Measurements from ENCODE around the gene ZFAND6.

ZFAND6 gene

DNA sequence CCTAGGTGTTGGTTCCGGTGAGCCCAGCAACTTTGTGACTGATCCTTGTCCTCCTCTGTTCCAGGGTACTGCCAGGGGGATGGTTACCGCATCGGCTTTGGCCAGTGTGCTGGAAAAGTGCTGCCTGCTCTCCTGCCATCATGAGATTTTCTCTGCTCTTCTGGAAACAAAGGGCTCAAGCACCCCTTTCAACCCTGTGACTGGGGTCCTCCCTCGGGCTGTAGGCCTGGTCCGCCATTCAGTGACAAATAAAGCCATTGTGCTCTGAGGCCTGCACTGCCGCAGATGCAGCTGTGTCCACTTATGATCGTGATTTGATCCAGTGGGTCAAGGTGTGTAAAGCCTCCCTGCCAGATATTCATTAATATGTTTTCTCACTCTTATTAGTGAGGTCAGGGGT, 126.6 kb downstream of the ZFAND6 start:
- H3K79me2 ChIP-seq (ENCODE audit: insufficient read depth, low read length), result no peaks in the 10 kb centered on the region
- H3K4me1 ChIP-seq (ENCODE audit: insufficient read depth, low read length, severe bottlenecking), result no peaks in the 10 kb centered on the region
- no peaks in the 10 kb centered on the region for H4K20me1 ChIP-seq (ENCODE audit: insufficient read depth, low read length)
- H3K9me2 ChIP-seq (ENCODE audit: low read depth, low read length), result no peaks in the 10 kb centered on the region
- no peaks in the 10 kb centered on the region for H3F3A ChIP-seq (ENCODE audit: insufficient read depth, low read length)
- TF ChIP-seq, protein P1, sequence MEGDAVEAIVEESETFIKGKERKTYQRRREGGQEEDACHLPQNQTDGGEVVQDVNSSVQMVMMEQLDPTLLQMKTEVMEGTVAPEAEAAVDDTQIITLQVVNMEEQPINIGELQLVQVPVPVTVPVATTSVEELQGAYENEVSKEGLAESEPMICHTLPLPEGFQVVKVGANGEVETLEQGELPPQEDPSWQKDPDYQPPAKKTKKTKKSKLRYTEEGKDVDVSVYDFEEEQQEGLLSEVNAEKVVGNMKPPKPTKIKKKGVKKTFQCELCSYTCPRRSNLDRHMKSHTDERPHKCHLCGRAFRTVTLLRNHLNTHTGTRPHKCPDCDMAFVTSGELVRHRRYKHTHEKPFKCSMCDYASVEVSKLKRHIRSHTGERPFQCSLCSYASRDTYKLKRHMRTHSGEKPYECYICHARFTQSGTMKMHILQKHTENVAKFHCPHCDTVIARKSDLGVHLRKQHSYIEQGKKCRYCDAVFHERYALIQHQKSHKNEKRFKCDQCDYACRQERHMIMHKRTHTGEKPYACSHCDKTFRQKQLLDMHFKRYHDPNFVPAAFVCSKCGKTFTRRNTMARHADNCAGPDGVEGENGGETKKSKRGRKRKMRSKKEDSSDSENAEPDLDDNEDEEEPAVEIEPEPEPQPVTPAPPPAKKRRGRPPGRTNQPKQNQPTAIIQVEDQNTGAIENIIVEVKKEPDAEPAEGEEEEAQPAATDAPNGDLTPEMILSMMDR (IDR thresholded peaks at IDR 0.05; ENCODE audit: low read length), result no peak
- no peak for TF ChIP-seq EZH2 (IDR thresholded peaks at IDR 0.05; ENCODE audit: borderline replicate concordance, low read length)
- H3K27ac ChIP-seq (ENCODE audit: low read depth, low read length, poor library complexity, severe bottlenecking), result no peak overlapping the region
- no peak overlapping the region for H3K9ac ChIP-seq (ENCODE audit: low read length)
- no peaks in the 10 kb centered on the region for H3K9me3 ChIP-seq (ENCODE audit: low read length)
- H3K27me3 ChIP-seq (ENCODE audit: insufficient read depth, low read length), result no peaks in the 10 kb centered on the region
- no peak overlapping the region for H3K4me3 ChIP-seq (ENCODE audit: low read depth, low read length, poor library complexity, severe bottlenecking)
- no peak overlapping the region for H2AFZ ChIP-seq (ENCODE audit: low read length)
- H3K36me3 ChIP-seq (ENCODE audit: insufficient read depth, low read length), result peaks cover 13% of the 10 kb centered on the region
- H3K4me2 ChIP-seq (ENCODE audit: low read length), result no peak overlapping the region

DNA sequence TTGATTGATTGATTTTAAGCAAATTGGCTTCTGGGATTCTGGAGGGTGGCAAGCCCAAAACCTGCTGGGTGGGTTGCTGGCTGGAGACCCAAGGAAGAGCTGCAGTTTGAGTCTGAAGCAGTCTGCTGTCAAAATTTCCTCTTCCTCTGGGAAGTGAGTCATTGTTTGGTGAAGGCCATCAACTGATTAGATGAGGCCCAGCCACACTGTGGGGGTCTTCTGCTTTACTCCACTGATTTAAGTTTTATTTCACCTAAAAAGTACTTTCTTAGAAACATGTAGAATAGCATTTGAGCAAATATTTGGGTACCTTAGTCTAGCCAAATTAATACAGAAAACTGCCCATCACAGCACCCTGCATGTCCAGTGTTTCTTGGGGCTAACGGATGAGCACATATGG, 127.1 kb downstream of the ZFAND6 start:
- H3F3A ChIP-seq (ENCODE audit: insufficient read depth, low read length), result no peaks in the 10 kb centered on the region
- H3K9me3 ChIP-seq (ENCODE audit: low read length), result no peaks in the 10 kb centered on the region
- H3K27ac ChIP-seq (ENCODE audit: low read depth, low read length, poor library complexity, severe bottlenecking), result no peak overlapping the region
- no peak overlapping the region for H3K4me2 ChIP-seq (ENCODE audit: low read length)
- H3K9me2 ChIP-seq (ENCODE audit: low read depth, low read length), result no peaks in the 10 kb centered on the region
- H3K79me2 ChIP-seq (ENCODE audit: insufficient read depth, low read length), result no peaks in the 10 kb centered on the region
- H3K9ac ChIP-seq (ENCODE audit: low read length), result no peak overlapping the region
- TF ChIP-seq EZH2 (IDR thresholded peaks at IDR 0.05; ENCODE audit: borderline replicate concordance, low read length), result no peak
- TF ChIP-seq, protein P1 (IDR thresholded peaks at IDR 0.05; ENCODE audit: low read length), result no peak
- no peaks in the 10 kb centered on the region for H4K20me1 ChIP-seq (ENCODE audit: insufficient read depth, low read length)
- no peak overlapping the region for H3K4me3 ChIP-seq (ENCODE audit: low read depth, low read length, poor library complexity, severe bottlenecking)
- H3K27me3 ChIP-seq (ENCODE audit: insufficient read depth, low read length), result no peaks in the 10 kb centered on the region
- H3K4me1 ChIP-seq (ENCODE audit: insufficient read depth, low read length, severe bottlenecking), result no peaks in the 10 kb centered on the region
- H3K36me3 ChIP-seq (ENCODE audit: insufficient read depth, low read length), result peaks cover 13% of the 10 kb centered on the region
- H2AFZ ChIP-seq (ENCODE audit: low read length), result no peak overlapping the region

Data from OCI-LY1 (cell line).